Common myeloid progenitor, CD34-positive (primary cell): ENCODE data around the gene KATNA1.

Source experiments
- CTCF ChIA-PET: fragments of 350-600 bp; sonication (Branson Sonifier 250); formaldehyde crosslinking; loops from one replicate; lab custom pipeline; 2021; ENCODE audit warnings: antibody characterized with exemption; lab: Charles Lee
- POLR2A ChIA-PET: fragments of 350-600 bp; sonication (Branson Sonifier 250); formaldehyde crosslinking; loops from one replicate; lab custom pipeline; 2021; ENCODE audit warnings: antibody characterized with exemption; lab: Charles Lee
- DNase-seq, 3 donors: peaks; one replicate each; pipeline versions ENCODE4 v3.0.0 to v3.0.0-alpha.2; 2013
- H3K27ac ChIP-seq, 2 experiments: 1 replicate in 1 of 2; 2 replicates in 1 of 2; pipeline ENCODE4 v1.7.0; 2013; ENCODE audit warnings: inconsistent platforms in 2 of 2, low read length in 2 of 2, mild to moderate bottlenecking in 2 of 2, low read depth in 1 of 2, moderate library complexity in 1 of 2; ENCODE audit not compliant: severe bottlenecking in 2 of 2, insufficient read depth in 1 of 2, poor library complexity in 1 of 2
- H3K27me3 ChIP-seq, 5 experiments: replicated peaks in 2 of 5; 1 replicate in 3 of 5; 2 replicates in 2 of 5; pipeline versions ENCODE4 v1.6.1 to v1.7.0; 2013; ENCODE audit warnings: low read length in 4 of 5, mild to moderate bottlenecking in 2 of 5, moderate library complexity in 2 of 5, inconsistent platforms in 1 of 5; ENCODE audit not compliant: insufficient read depth in 5 of 5, control insufficient read depth in 4 of 5
- H3K36me3 ChIP-seq, 4 experiments: 1 replicate in 2 of 4; 2 replicates in 2 of 4; pipeline versions ENCODE4 v1.6.1 to v1.7.0; 2013; ENCODE audit warnings: low read length in 3 of 4, control low read depth in 1 of 4, mild to moderate bottlenecking in 1 of 4; ENCODE audit not compliant: control insufficient read depth in 4 of 4, insufficient read depth in 4 of 4
- H3K4me1 ChIP-seq, 4 experiments: 1 replicate in 3 of 4; 2 replicates in 1 of 4; pipeline versions ENCODE4 v1.6.1 to v1.7.1; 2013; ENCODE audit warnings: low read length in 3 of 4, mild to moderate bottlenecking in 3 of 4, control low read depth in 1 of 4, inconsistent platforms in 1 of 4, moderate library complexity in 1 of 4; ENCODE audit not compliant: control insufficient read depth in 4 of 4, insufficient read depth in 4 of 4; ENCODE audit errors: control extremely low read depth in 1 of 4
- H3K4me3 ChIP-seq, 7 experiments: 1 replicate in 4 of 7; 2 replicates in 3 of 7; pipeline versions ENCODE4 v1.5.1 to v1.7.0; 2013; ENCODE audit warnings: mild to moderate bottlenecking in 7 of 7, low read length in 6 of 7, moderate library complexity in 6 of 7, inconsistent platforms in 2 of 7, low read depth in 2 of 7, control low read depth in 1 of 7; ENCODE audit not compliant: insufficient read depth in 4 of 7, control insufficient read depth in 1 of 7; ENCODE audit errors: extremely low read depth in 1 of 7
- H3K9me3 ChIP-seq, 5 experiments: 1 replicate in 4 of 5; 2 replicates in 1 of 5; pipeline versions ENCODE4 v1.6.1 to v1.7.1; 2013; ENCODE audit warnings: low read length in 4 of 5, mild to moderate bottlenecking in 2 of 5, inconsistent platforms in 1 of 5, low read depth in 1 of 5, moderate library complexity in 1 of 5; ENCODE audit not compliant: control insufficient read depth in 4 of 5, insufficient read depth in 2 of 5; ENCODE audit errors: control extremely low read depth in 1 of 5
- WGBS: methylation state at CpG from one replicate; pipeline ENCODE4 v1.1.5; 2013; ENCODE audit not compliant: insufficient coverage; 5-methylcytosine and 5-hydroxymethylcytosine counted together

Gene KATNA1

GRCh38 chr6:149615805-149616204, 32.7 kb downstream of the KATNA1 start:
- ChIA-PET CTCF (no interaction called here), POLR2A (no interaction called here)
- H3K27me3 ChIP-seq = no peaks in the 10 kb centered on the region
- H3K27ac ChIP-seq = no peak overlapping the region
- WGBS = 100% methylated on average over 1 of the region's 5 CpGs
- no peak for DNase-seq
- H3K4me3 ChIP-seq = no peak overlapping the region
- no peaks in the 10 kb centered on the region for H3K4me1 ChIP-seq
- H3K9me3 ChIP-seq = peaks cover 0 to 15% (median 5%) of the 10 kb centered on the region in 5 experiments
- H3K36me3 ChIP-seq = peaks cover 0 to 37% (median 18%) of the 10 kb centered on the region in 4 experiments

DNA sequence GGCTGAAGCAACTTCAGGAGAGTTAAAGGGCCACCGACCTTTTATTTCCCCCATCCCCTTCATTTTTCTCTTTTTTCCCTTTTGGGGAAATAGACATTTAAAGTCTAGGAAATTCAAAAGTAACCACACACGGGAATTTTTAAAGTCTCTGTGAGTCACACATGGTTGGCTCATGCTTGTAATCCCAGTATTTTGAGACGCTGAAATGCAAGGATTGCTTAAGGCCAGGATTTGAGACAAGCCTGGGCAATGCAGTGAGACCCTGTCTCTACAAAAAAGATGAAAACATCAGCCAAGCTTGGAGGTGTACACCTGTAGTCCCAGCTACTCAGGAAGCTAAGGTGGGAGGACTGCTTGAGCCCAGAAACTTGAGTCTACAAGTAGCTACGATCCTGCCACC, 34.2 kb downstream of the KATNA1 start:
- CTCF ChIA-PET = interaction anchor here (0.6 kb wide), 1 partner anchor 8 kb away, joined by 4 read pairs; no protein-coding TSS in a partner anchor

DNA sequence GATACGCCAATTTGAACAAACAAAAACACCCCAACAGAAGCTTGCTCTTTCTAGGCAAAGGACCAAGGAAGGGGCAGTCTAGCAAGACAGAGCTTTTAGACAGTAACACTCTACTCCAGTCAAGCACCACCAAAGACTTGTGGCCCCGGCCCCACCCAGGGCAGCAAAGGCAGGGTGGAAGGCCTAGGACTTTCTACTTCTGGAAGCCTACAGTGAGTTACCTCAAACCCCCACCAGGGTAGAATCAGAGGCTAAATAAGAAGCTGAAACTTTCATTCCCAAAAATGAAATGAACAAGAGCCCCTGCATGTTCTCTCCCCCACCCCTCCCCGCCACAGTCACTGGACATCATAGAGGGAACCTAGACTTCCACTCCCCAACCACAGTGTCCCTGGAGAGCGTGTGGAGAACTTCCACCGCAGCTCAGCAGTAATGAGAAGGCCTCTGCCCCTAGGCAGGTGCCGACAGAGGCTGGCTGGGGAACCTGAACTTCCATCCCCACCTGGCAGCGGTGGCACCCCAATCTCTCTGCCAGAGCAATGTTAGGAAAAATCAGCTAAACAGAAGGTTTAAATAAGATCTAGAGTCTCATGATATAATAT, 40.0 kb downstream of the KATNA1 start:
- CTCF ChIA-PET = interaction anchor here (1.2 kb wide), 1 partner anchor 64 kb away, joined by 3 read pairs; no protein-coding TSS in a partner anchor
- WGBS = 92% methylated on average over 2 of the region's 7 CpGs
- H3K4me1 ChIP-seq = no peaks in the 10 kb centered on the region
- H3K27ac ChIP-seq = no peak overlapping the region
- H3K27me3 ChIP-seq = no peaks in the 10 kb centered on the region
- POLR2A ChIA-PET = no interaction called here
- H3K4me3 ChIP-seq = no peak overlapping the region
- H3K36me3 ChIP-seq = peaks cover 0 to 4% (median 1%) of the 10 kb centered on the region in 4 experiments
- DNase-seq = no peak
- H3K9me3 ChIP-seq = peaks cover 0 to 4% (median 0%) of the 10 kb centered on the region in 5 experiments

More for the DNA sequence above, 34.2 kb downstream of the KATNA1 start:
- peaks cover 0 to 15% (median 5%) of the 10 kb centered on the region in 5 experiments for H3K9me3 ChIP-seq
- H3K36me3 ChIP-seq = peaks cover 0 to 27% (median 16%) of the 10 kb centered on the region in 4 experiments
- H3K27me3 ChIP-seq = no peaks in the 10 kb centered on the region
- H3K27ac ChIP-seq = no peak overlapping the region
- H3K4me1 ChIP-seq = no peaks in the 10 kb centered on the region
- H3K4me3 ChIP-seq = no peak overlapping the region
- POLR2A ChIA-PET = no interaction called here
- WGBS = 100% methylated on average over 3 of the region's 4 CpGs
- no peak for DNase-seq

DNA sequence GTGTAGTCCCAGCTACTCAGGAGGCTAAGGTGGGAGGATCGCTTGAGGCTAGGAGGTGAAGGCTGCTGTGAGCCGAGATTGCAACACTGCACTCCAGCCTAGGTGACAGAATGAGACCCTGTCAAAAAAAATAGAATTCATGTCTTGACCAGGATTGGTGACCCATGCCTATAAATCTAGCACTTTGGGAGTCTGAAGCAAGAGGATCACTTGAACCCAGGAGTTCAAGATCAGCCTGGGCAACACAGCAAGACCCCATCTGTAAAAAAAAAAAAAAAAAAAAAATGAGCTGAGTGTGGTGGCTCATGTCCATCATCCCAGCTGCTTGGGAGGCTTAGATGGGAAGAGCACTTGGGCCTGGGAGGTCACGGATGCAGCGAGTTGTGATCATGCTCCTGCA, 48.0 kb downstream of the KATNA1 start:
- Histone ChIP-seq H3K27me3 (no peaks in the 10 kb centered on the region), H3K4me3 (no peak overlapping the region), H3K27ac (no peak overlapping the region), H3K4me1 (no peaks in the 10 kb centered on the region), H3K36me3 (peaks cover 3 to 26% (median 14%) of the 10 kb centered on the region in 4 experiments), H3K9me3 (no peaks in the 10 kb centered on the region)
- 97% methylated on average over 4 of the region's 4 CpGs for WGBS
- POLR2A ChIA-PET = no interaction called here
- CTCF ChIA-PET = interaction anchor here (0.9 kb wide), 1 partner anchor 18 kb away, joined by 3 read pairs; no protein-coding TSS in a partner anchor
- DNase-seq = no peak

DNA sequence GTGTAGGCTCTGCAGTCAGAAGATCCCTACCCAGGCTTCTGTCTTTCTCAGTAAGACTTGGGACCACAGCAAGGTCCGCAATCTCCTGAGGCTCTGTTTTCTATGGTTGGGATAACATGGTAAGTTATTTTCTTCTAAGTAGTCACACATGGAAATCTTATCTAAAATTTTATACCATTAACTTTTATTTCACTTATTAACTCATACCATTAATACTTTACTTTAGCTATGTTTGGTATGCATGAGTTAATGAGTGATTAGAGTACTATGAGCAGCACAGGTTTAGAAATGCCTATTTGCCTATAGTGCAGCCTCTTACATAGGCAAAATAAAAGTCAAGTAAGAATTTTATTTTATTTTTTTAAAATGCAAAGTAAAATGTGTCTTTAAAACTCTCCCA, 55.1 kb downstream of the KATNA1 start:
- CTCF ChIA-PET = interaction anchor here (1.0 to 1.7 kb wide), 4 partner anchors 10 to 42 kb away, joined by 3 to 5 read pairs (median 3); no protein-coding TSS in a partner anchor

DNA sequence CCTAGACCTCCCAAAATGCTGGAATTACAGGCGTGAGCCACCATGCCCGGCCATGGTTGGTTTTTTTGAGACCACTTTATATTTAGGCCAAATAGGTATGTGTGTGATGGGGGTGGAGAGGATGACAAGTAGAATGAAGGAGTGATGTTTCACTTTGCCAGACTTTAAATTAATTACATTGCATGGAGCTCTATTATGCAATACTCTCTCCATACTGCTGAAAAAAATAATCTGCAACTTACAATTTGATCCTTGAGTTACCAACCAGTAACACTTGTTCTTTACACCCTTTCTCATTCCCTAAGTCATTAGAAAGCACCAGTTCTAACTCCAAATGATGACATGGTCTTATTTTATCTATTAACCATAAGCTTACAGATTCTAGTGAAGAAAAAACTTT, 55.5 kb downstream of the KATNA1 start:
- H3K27ac ChIP-seq = no peak overlapping the region
- CTCF ChIA-PET = interaction anchor here (1.0 to 1.7 kb wide), 3 partner anchors 10 to 42 kb away, joined by 3 to 5 read pairs (median 3); no protein-coding TSS in a partner anchor

More for the DNA sequence above, 55.1 kb downstream of the KATNA1 start:
- no CpG with 5 or more reads among the region's 1 CpG for WGBS
- DNase-seq = no peak
- H3K36me3 ChIP-seq = peaks cover 14 to 64% (median 26%) of the 10 kb centered on the region in 4 experiments
- no peaks in the 10 kb centered on the region for H3K27me3 ChIP-seq
- H3K4me3 ChIP-seq = no peak overlapping the region
- H3K4me1 ChIP-seq = no peaks in the 10 kb centered on the region
- no peaks in the 10 kb centered on the region for H3K9me3 ChIP-seq
- no peak overlapping the region for H3K27ac ChIP-seq
- POLR2A ChIA-PET = no interaction called here

GRCh38 chr6:149586149-149586548, 62.4 kb downstream of the KATNA1 start:
- ChIA-PET CTCF (interaction anchor here (1.4 kb wide), 1 partner anchor 9 kb away, joined by 5 read pairs; no protein-coding TSS in a partner anchor), POLR2A (no interaction called here)
- peaks cover 15 to 67% (median 33%) of the 10 kb centered on the region in 4 experiments for H3K36me3 ChIP-seq
- no peaks in the 10 kb centered on the region for H3K27me3 ChIP-seq
- H3K4me1 ChIP-seq = no peaks in the 10 kb centered on the region
- no peak overlapping the region for H3K27ac ChIP-seq
- no peaks in the 10 kb centered on the region for H3K9me3 ChIP-seq
- WGBS = 100% methylated on average over 2 of the region's 2 CpGs
- no peak for DNase-seq
- H3K4me3 ChIP-seq = no peak overlapping the region

More for the DNA sequence above, 55.5 kb downstream of the KATNA1 start:
- WGBS = no CpG with 5 or more reads among the region's 2 CpGs
- no peak for DNase-seq
- Histone ChIP-seq H3K9me3 (no peaks in the 10 kb centered on the region), H3K27me3 (no peaks in the 10 kb centered on the region), H3K4me3 (no peak overlapping the region), H3K36me3 (peaks cover 14 to 62% (median 28%) of the 10 kb centered on the region in 4 experiments), H3K4me1 (no peaks in the 10 kb centered on the region)
- POLR2A ChIA-PET = interaction anchor here (0.7 kb wide), 1 partner anchor 543 kb away, joined by 3 read pairs; no protein-coding TSS in a partner anchor
